ENCODE results near the gene MCMBP. TPM values are rescaled to one million over a fixed set of nuclear protein-coding genes. Genes with fewer than 3 reads are reported as not detected.

MCMBP gene
- total RNA-seq, 4 donors from 2014 or later = 24.2 to 54.9 (median 41.8) TPM

DNA sequence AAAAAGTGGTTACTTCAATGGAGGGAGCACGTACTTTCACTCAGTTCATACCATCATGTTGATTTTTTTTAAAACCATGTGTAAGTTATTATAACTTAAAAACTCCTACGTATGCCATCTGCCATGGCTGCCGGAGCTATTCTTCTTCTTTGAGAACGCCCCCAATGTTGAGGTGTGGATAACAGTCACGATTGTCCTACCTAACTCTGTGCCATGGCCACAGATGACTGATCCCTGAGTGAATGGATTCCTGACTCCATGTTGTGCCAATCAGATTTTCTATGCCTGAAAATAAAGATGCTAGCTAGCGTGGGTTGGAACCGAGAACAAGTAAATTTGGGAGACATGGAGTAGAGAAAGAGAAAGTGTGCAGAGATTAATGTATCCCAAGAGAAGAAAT, 5.3 kb downstream of the MCMBP start:
- H3K4me1 ChIP-seq = peaks cover 6 to 49% (median 17%) of the 10 kb centered on the region in 3 donors
- H3K27me3 ChIP-seq = no peaks in the 10 kb centered on the region
- DNase-seq = no peak
- no peak overlapping the region for H3K4me3 ChIP-seq
- WGBS, 2 donors = 78 to 80% methylated on average over 7 of the region's 7 CpGs
- intact Hi-C loops (cut with DNase I) = loop anchor here (10.0 kb wide), 2 partner anchors 123 to 183 kb away; no protein-coding TSS in a partner anchor
- H3K9me3 ChIP-seq = no peaks in the 10 kb centered on the region
- no peak overlapping the region for H3K27ac ChIP-seq
- H3K36me3 ChIP-seq = no peaks in the 10 kb centered on the region
- TF ChIP-seq, protein P1, sequence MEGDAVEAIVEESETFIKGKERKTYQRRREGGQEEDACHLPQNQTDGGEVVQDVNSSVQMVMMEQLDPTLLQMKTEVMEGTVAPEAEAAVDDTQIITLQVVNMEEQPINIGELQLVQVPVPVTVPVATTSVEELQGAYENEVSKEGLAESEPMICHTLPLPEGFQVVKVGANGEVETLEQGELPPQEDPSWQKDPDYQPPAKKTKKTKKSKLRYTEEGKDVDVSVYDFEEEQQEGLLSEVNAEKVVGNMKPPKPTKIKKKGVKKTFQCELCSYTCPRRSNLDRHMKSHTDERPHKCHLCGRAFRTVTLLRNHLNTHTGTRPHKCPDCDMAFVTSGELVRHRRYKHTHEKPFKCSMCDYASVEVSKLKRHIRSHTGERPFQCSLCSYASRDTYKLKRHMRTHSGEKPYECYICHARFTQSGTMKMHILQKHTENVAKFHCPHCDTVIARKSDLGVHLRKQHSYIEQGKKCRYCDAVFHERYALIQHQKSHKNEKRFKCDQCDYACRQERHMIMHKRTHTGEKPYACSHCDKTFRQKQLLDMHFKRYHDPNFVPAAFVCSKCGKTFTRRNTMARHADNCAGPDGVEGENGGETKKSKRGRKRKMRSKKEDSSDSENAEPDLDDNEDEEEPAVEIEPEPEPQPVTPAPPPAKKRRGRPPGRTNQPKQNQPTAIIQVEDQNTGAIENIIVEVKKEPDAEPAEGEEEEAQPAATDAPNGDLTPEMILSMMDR (IDR thresholded peaks at IDR 0.05) = no peak
- no peak for TF ChIP-seq POLR2A (IDR thresholded peaks at IDR 0.05)

DNA sequence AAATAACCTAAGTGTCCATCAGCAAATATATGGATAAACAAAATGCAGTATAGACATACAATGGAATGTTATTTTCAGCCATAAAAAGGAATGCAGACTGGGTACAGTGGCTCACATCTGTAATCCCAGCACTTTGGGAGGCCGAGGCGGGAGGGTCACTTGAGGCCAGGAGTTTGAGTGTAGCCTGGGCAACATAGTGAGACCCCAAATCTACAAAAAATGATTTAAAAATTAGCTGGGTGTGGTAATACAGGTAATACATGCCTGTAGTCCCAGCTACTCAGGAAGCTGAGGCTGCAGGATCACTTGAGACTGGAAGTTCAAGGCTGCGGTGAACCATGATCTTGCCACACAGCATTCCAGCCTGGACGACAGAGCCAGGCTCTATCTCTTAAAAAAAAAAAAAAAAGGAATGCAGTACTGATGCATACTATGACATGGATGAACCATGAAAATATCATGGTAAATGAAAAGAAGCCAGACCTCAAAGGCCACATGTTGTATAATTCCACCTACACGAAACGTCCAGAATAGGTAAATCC, 6.9 kb downstream of the MCMBP start:
- Histone ChIP-seq H3K27me3 (no peaks in the 10 kb centered on the region), H3K9me3 (no peaks in the 10 kb centered on the region), H3K36me3 (no peaks in the 10 kb centered on the region), H3K27ac (no peak overlapping the region), H3K4me3 (no peak overlapping the region), H3K4me1 (peaks cover 6 to 44% (median 14%) of the 10 kb centered on the region in 3 donors)
- TF ChIP-seq POLR2A (IDR thresholded peaks at IDR 0.05) = no peak
- TF ChIP-seq, protein P1 (IDR thresholded peaks at IDR 0.05) = no peak
- WGBS, 2 donors = 81 to 91% methylated on average over 6 of the region's 6 CpGs
- intact Hi-C loops (cut with DNase I) = loop anchor here (10.0 kb wide), 2 partner anchors 121 to 181 kb away; no protein-coding TSS in a partner anchor
- DNase-seq = no peak

DNA sequence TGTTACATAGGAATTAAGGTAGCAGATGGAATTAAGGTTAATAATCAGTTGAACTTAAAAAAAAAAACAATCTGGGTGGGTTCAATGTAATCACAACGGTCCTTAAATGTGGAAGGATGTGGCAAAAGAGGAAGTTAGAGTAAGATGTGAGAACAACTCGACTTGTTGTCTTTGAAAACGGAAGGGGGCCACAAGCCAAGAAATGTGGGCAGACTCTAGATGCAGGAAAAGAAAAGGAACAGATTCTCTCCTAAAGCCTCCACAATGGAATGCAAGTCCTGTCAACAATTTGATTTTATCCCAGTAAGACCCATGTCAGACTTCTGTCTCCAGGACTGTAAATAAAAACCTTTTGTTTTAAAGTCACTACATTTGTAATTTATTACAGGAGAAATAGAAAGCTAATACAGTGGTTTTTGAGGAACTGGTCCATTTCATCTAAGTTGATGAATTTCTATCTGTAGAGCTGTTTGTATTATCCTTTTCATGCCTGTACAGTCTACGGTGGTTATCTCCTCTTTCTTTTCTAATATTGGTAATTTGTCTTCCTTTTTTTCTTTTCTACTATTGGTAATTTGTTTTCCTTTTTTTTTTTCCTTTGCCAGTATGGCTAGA, 8.6 kb downstream of the MCMBP start:
- 60 to 62% methylated on average over 3 of the region's 4 CpGs for WGBS, 2 donors
- H3K4me3 ChIP-seq = no peak overlapping the region
- H3K36me3 ChIP-seq = no peaks in the 10 kb centered on the region
- H3K27me3 ChIP-seq = no peaks in the 10 kb centered on the region
- no peak overlapping the region for H3K27ac ChIP-seq
- DNase-seq = no peak
- peaks cover 0 to 42% (median 3%) of the 10 kb centered on the region in 3 donors for H3K4me1 ChIP-seq
- TF ChIP-seq, protein P1 (IDR thresholded peaks at IDR 0.05) = no peak
- TF ChIP-seq POLR2A (IDR thresholded peaks at IDR 0.05) = no peak
- H3K9me3 ChIP-seq = no peaks in the 10 kb centered on the region
- intact Hi-C loops (cut with DNase I) = loop anchor here (10.0 kb wide), 2 partner anchors 119 to 179 kb away; no protein-coding TSS in a partner anchor

DNA sequence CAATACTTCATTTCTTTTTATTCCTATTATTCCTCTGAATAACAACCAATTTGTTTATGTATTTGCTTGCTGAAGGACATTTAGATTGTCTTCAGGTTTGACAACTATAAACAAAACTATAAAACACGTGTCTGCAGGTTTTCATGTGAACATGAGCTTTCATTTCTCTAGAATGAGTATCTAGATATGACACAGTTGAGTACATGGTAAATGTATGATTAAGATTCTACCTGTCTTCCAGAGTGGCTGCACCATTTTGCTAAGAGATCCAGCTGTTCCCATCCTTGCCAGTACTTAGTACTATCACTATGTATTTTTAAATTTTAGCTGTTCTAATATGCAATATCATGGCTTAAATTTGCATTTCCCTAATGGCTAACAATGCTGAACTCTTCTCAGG, 10.1 kb downstream of the MCMBP start:
- WGBS, 2 donors = 60 to 74% methylated on average over 1 of the region's 1 CpG
- peaks cover 0 to 11% (median 0%) of the 10 kb centered on the region in 3 donors for H3K36me3 ChIP-seq
- no peak overlapping the region for H3K27ac ChIP-seq
- H3K4me3 ChIP-seq = no peak overlapping the region
- intact Hi-C loops (cut with DNase I) = loop anchor here (10.0 kb wide), 2 partner anchors 118 to 178 kb away; no protein-coding TSS in a partner anchor
- H3K27me3 ChIP-seq = no peaks in the 10 kb centered on the region
- DNase-seq = no peak
- H3K4me1 ChIP-seq = peaks cover 0 to 40% (median 3%) of the 10 kb centered on the region in 3 donors
- TF ChIP-seq, protein P1 (IDR thresholded peaks at IDR 0.05) = no peak
- TF ChIP-seq POLR2A (IDR thresholded peaks at IDR 0.05) = no peak
- no peaks in the 10 kb centered on the region for H3K9me3 ChIP-seq

DNA sequence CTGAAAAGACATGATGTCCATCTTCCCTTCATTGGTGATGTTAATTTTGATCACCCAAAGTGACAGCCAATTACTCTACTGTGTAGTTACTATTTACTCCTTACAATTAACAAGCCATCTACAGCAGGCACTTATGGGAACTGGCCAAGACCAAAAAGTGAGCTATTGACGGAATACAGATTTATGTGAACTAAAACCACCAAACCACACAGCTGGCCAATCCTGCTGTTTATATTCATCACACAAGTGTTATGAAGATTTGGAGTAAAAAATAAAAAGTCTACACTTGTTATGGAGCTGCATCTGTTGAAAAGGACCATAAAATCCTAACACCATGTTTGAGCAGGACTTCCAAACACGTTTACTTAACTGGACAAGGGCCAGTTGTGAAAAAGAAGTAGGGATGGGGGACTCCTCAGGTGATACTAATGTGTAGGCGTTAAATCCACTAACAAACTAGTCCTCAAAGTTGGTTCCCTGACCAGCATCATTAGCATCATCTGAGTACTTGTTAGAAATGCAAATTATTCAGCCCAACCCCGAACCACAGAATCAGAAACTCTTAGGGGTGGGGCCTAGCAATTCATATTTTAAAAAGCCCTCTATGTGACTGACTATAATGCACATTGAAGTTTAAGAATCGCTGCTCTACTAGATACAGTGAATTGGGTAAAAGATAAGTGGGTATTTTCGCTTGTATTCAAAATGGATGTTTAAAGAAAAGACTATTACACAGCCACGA, 11.6 kb downstream of the MCMBP start:
- intact Hi-C loops (cut with DNase I) = loop anchor here (10.0 kb wide), 2 partner anchors 116 to 176 kb away; no protein-coding TSS in a partner anchor
- peaks cover 0 to 32% (median 3%) of the 10 kb centered on the region in 3 donors for H3K4me1 ChIP-seq
- TF ChIP-seq, protein P1 (IDR thresholded peaks at IDR 0.05) = no peak
- no peak for TF ChIP-seq POLR2A (IDR thresholded peaks at IDR 0.05)
- H3K4me3 ChIP-seq = no peak overlapping the region
- no peaks in the 10 kb centered on the region for H3K9me3 ChIP-seq
- no peak for DNase-seq
- peaks cover 0 to 26% (median 5%) of the 10 kb centered on the region in 3 donors for H3K36me3 ChIP-seq
- no peak overlapping the region for H3K27ac ChIP-seq
- H3K27me3 ChIP-seq = no peaks in the 10 kb centered on the region
- 61 to 73% methylated on average over 7 of the region's 7 CpGs for WGBS, 2 donors

Data from esophagus squamous epithelium (tissue), 5 donors.